HEK293 (cell line): ENCODE results near the gene PDSS2.

Experiments used
- GFI1B ChIP-seq: fragments of 450-650 bp; formaldehyde crosslinking; IDR thresholded peaks from 2 replicates; pipeline ENCODE4 v1.5.1; 2016; ENCODE audit warnings: missing biosample characterization, missing genetic modification characterization
- GLIS1 ChIP-seq: fragments of 450-650 bp; formaldehyde crosslinking; IDR thresholded peaks from 2 replicates; pipeline ENCODE4 v1.5.1; 2016; ENCODE audit warnings: missing biosample characterization, missing genetic modification characterization
- KLF1 ChIP-seq: fragments of 450-650 bp; formaldehyde crosslinking; IDR thresholded peaks from 2 replicates; pipeline ENCODE4 v1.5.1; 2016; ENCODE audit warnings: missing biosample characterization, missing genetic modification characterization
- OSR2 ChIP-seq: fragments of 450-650 bp; formaldehyde crosslinking; IDR thresholded peaks from 2 replicates; pipeline ENCODE4 v1.5.1; 2016; ENCODE audit warnings: missing biosample characterization, missing genetic modification characterization
- SETDB1 ChIP-seq: IDR thresholded peaks from one replicate; pipeline ENCODE4 v1.6.1; 2017; ENCODE audit warnings: mild to moderate bottlenecking, low read length, moderate library complexity, mixed read lengths; ENCODE audit not compliant: insufficient read length
- WT1 ChIP-seq: fragments of 450-650 bp; formaldehyde crosslinking; IDR thresholded peaks from 2 replicates; pipeline ENCODE4 v1.5.1; 2016; ENCODE audit warnings: missing biosample characterization, missing genetic modification characterization
- ZBTB48 ChIP-seq: fragments of 450-650 bp; formaldehyde crosslinking; IDR thresholded peaks from 2 replicates; pipeline ENCODE4 v1.5.1; 2016; ENCODE audit warnings: missing biosample characterization, missing genetic modification characterization
- ZBTB7A ChIP-seq: fragments of 450-650 bp; formaldehyde crosslinking; IDR thresholded peaks from 2 replicates; pipeline ENCODE4 v1.5.1; 2016; ENCODE audit warnings: low read depth, missing biosample characterization, missing genetic modification characterization
- ZEB2 ChIP-seq: fragments of 450-650 bp; formaldehyde crosslinking; IDR thresholded peaks from 2 replicates; pipeline ENCODE4 v1.5.1; 2016; ENCODE audit warnings: missing biosample characterization, missing genetic modification characterization
- ZFHX2 ChIP-seq: fragments of 450-650 bp; formaldehyde crosslinking; conservative IDR thresholded peaks from 2 replicates; pipeline ENCODE4 v1.5.1; 2016; ENCODE audit warnings: missing biosample characterization, missing genetic modification characterization
- ZFP37 ChIP-seq: fragments of 450-650 bp; formaldehyde crosslinking; IDR thresholded peaks from 2 replicates; pipeline ENCODE4 v1.5.1; 2016; ENCODE audit warnings: missing biosample characterization, missing genetic modification characterization
- ZNF19 ChIP-seq: fragments of 450-650 bp; formaldehyde crosslinking; IDR thresholded peaks from 2 replicates; pipeline ENCODE4; 2016; ENCODE audit warnings: missing biosample characterization, missing genetic modification characterization, low read depth
- ZNF292 ChIP-seq: fragments of 450-650 bp; formaldehyde crosslinking; IDR thresholded peaks from 2 replicates; pipeline ENCODE4 v1.5.1; 2016; ENCODE audit warnings: low read depth, missing biosample characterization, missing genetic modification characterization, borderline replicate concordance
- ZNF350 ChIP-seq: fragments of 450-650 bp; formaldehyde crosslinking; IDR thresholded peaks from 2 replicates; pipeline ENCODE4 v1.5.0; 2017; ENCODE audit warnings: missing biosample characterization, mild to moderate bottlenecking, missing genetic modification characterization
- ZNF416 ChIP-seq: fragments of 450-650 bp; formaldehyde crosslinking; IDR thresholded peaks from 2 replicates; pipeline ENCODE4 v1.5.1; 2016; ENCODE audit warnings: missing biosample characterization, missing genetic modification characterization
- ZNF544 ChIP-seq: fragments of 450-650 bp; formaldehyde crosslinking; IDR thresholded peaks from 2 replicates; pipeline ENCODE4 v1.5.0; 2017; ENCODE audit warnings: missing biosample characterization, missing genetic modification characterization
- ZNF558 ChIP-seq: fragments of 450-650 bp; formaldehyde crosslinking; IDR thresholded peaks from 2 replicates; pipeline ENCODE4 v1.5.1; 2016; ENCODE audit warnings: missing biosample characterization, missing genetic modification characterization
- ZNF660 ChIP-seq: fragments of 450-650 bp; IDR thresholded peaks from 2 replicates; pipeline ENCODE4 v1.5.1; 2018; ENCODE audit warnings: missing biosample characterization, mild to moderate bottlenecking, missing genetic modification characterization
- ZNF670 ChIP-seq: fragments of 450-650 bp; formaldehyde crosslinking; IDR thresholded peaks from 2 replicates; pipeline ENCODE4 v1.5.1; 2016; ENCODE audit warnings: missing biosample characterization, missing genetic modification characterization, low read depth
- ZNF747 ChIP-seq: fragments of 450-650 bp; formaldehyde crosslinking; IDR thresholded peaks from 2 replicates; pipeline ENCODE4 v1.5.1; 2016; ENCODE audit warnings: missing biosample characterization, missing genetic modification characterization
- ZNF768 ChIP-seq: fragments of 450-650 bp; formaldehyde crosslinking; IDR thresholded peaks from 2 replicates; pipeline ENCODE4 v1.5.1; 2018; ENCODE audit warnings: missing biosample characterization, mild to moderate bottlenecking, missing genetic modification characterization
- ZNF843 ChIP-seq: fragments of 450-650 bp; formaldehyde crosslinking; IDR thresholded peaks from 2 replicates; pipeline ENCODE4 v1.5.1; 2016; ENCODE audit warnings: missing biosample characterization, missing genetic modification characterization
- TF ChIP-seq, protein P1 (sequence below): fragments of 450-650 bp; formaldehyde crosslinking; IDR thresholded peaks from 2 replicates; pipeline ENCODE4 v1.5.1; 2016; ENCODE audit warnings: missing biosample characterization, missing genetic modification characterization
- TF ChIP-seq, protein P2 (sequence below): fragments of 450-650 bp; formaldehyde crosslinking; IDR thresholded peaks from 2 replicates; pipeline ENCODE4 v1.5.1; 2017; ENCODE audit warnings: missing biosample characterization, missing genetic modification characterization
- TF ChIP-seq, protein P3 (sequence below): fragments of 450-650 bp; formaldehyde crosslinking; IDR thresholded peaks from 2 replicates; pipeline ENCODE4 v1.5.1; 2016; ENCODE audit warnings: missing biosample characterization, missing genetic modification characterization
- TF ChIP-seq, protein P4 (sequence below): fragments of 450-650 bp; formaldehyde crosslinking; IDR thresholded peaks from 2 replicates; pipeline ENCODE4 v1.5.1; 2017; ENCODE audit warnings: missing biosample characterization, missing genetic modification characterization
- TF ChIP-seq, protein P5 (sequence below): fragments of 450-650 bp; formaldehyde crosslinking; IDR thresholded peaks from 2 replicates; pipeline ENCODE4 v1.5.1; 2017; ENCODE audit warnings: missing biosample characterization, missing genetic modification characterization
- TF ChIP-seq, protein P6 (sequence below): fragments of 450-650 bp; formaldehyde crosslinking; IDR thresholded peaks from 2 replicates; pipeline ENCODE4 v1.5.0; 2017; ENCODE audit warnings: missing biosample characterization, missing genetic modification characterization, borderline replicate concordance
- TF ChIP-seq, protein P7 (sequence below): fragments of 450-650 bp; formaldehyde crosslinking; IDR thresholded peaks from 2 replicates; pipeline ENCODE4 v1.5.1; 2016; ENCODE audit warnings: missing biosample characterization, missing genetic modification characterization, low read depth

Gene PDSS2

DNA sequence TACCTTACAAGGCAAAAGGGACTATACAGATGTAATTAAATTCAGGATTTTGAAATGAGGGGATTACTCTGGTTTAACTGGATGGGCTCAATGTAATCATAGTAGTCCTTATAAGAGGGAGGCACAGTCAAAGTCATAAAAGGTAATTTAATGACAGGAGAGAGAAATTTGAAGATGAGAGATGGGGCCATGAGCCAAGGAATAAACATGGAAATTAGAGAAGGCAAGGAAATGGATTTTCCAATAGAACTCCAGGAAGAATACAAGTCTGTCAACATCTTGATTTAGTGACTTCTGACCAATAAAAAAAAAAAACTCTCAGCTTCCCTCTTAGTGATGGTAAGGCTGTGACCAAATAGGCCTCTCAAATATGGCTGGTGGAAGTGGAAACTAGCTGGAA, 242.1 kb downstream of the PDSS2 start (continued):
- TF ChIP-seq, protein P1, sequence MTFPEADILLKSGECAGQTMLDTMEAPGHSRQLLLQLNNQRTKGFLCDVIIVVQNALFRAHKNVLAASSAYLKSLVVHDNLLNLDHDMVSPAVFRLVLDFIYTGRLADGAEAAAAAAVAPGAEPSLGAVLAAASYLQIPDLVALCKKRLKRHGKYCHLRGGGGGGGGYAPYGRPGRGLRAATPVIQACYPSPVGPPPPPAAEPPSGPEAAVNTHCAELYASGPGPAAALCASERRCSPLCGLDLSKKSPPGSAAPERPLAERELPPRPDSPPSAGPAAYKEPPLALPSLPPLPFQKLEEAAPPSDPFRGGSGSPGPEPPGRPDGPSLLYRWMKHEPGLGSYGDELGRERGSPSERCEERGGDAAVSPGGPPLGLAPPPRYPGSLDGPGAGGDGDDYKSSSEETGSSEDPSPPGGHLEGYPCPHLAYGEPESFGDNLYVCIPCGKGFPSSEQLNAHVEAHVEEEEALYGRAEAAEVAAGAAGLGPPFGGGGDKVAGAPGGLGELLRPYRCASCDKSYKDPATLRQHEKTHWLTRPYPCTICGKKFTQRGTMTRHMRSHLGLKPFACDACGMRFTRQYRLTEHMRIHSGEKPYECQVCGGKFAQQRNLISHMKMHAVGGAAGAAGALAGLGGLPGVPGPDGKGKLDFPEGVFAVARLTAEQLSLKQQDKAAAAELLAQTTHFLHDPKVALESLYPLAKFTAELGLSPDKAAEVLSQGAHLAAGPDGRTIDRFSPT (tag by site-specific recombination): 0 out of 2 replicates have a peak, but pooled peaks have one; percentile 23
- TF ChIP-seq ZBTB48 (tag by site-specific recombination) (no peak), OSR2 (tag by site-specific recombination) (peak; percentile 87), ZEB2 (tag by site-specific recombination) (0 out of 2 replicates have a peak, but pooled peaks have one; percentile 19), GFI1B (tag by site-specific recombination) (0 out of 2 replicates have a peak, but pooled peaks have one; percentile 20), ZNF19 (tag by site-specific recombination) (no peak), GLIS1 (no peak), ZNF350 (no peak), ZNF747 (tag by site-specific recombination) (no peak), ZNF558 (tag by site-specific recombination) (no peak), ZNF670 (tag by site-specific recombination) (no peak), WT1 (tag by site-specific recombination) (peak; percentile 96), KLF1 (tag by site-specific recombination) (no peak), ZNF416 (tag by site-specific recombination) (no peak), ZNF843 (tag by site-specific recombination) (peak; percentile 91), ZFHX2 (no peak), SETDB1 (no peak), ZNF544 (tag by site-specific recombination) (no peak), ZNF768 (no peak), ZFP37 (tag by site-specific recombination) (no peak), ZBTB7A (tag by site-specific recombination) (no peak), ZNF292 (tag by site-specific recombination) (no peak), ZNF660 (tag by site-specific recombination) (no peak)
- TF ChIP-seq, protein P2, sequence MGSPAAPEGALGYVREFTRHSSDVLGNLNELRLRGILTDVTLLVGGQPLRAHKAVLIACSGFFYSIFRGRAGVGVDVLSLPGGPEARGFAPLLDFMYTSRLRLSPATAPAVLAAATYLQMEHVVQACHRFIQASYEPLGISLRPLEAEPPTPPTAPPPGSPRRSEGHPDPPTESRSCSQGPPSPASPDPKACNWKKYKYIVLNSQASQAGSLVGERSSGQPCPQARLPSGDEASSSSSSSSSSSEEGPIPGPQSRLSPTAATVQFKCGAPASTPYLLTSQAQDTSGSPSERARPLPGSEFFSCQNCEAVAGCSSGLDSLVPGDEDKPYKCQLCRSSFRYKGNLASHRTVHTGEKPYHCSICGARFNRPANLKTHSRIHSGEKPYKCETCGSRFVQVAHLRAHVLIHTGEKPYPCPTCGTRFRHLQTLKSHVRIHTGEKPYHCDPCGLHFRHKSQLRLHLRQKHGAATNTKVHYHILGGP (tag by site-specific recombination): no peak
- TF ChIP-seq, protein P3, sequence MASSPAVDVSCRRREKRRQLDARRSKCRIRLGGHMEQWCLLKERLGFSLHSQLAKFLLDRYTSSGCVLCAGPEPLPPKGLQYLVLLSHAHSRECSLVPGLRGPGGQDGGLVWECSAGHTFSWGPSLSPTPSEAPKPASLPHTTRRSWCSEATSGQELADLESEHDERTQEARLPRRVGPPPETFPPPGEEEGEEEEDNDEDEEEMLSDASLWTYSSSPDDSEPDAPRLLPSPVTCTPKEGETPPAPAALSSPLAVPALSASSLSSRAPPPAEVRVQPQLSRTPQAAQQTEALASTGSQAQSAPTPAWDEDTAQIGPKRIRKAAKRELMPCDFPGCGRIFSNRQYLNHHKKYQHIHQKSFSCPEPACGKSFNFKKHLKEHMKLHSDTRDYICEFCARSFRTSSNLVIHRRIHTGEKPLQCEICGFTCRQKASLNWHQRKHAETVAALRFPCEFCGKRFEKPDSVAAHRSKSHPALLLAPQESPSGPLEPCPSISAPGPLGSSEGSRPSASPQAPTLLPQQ (tag by site-specific recombination): no peak
- TF ChIP-seq, protein P4, sequence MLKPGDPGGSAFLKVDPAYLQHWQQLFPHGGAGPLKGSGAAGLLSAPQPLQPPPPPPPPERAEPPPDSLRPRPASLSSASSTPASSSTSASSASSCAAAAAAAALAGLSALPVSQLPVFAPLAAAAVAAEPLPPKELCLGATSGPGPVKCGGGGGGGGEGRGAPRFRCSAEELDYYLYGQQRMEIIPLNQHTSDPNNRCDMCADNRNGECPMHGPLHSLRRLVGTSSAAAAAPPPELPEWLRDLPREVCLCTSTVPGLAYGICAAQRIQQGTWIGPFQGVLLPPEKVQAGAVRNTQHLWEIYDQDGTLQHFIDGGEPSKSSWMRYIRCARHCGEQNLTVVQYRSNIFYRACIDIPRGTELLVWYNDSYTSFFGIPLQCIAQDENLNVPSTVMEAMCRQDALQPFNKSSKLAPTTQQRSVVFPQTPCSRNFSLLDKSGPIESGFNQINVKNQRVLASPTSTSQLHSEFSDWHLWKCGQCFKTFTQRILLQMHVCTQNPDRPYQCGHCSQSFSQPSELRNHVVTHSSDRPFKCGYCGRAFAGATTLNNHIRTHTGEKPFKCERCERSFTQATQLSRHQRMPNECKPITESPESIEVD (tag by site-specific recombination): peak; percentile 99
- TF ChIP-seq, protein P5, sequence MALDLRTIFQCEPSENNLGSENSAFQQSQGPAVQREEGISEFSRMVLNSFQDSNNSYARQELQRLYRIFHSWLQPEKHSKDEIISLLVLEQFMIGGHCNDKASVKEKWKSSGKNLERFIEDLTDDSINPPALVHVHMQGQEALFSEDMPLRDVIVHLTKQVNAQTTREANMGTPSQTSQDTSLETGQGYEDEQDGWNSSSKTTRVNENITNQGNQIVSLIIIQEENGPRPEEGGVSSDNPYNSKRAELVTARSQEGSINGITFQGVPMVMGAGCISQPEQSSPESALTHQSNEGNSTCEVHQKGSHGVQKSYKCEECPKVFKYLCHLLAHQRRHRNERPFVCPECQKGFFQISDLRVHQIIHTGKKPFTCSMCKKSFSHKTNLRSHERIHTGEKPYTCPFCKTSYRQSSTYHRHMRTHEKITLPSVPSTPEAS (tag by site-specific recombination): no peak
- TF ChIP-seq, protein P6, sequence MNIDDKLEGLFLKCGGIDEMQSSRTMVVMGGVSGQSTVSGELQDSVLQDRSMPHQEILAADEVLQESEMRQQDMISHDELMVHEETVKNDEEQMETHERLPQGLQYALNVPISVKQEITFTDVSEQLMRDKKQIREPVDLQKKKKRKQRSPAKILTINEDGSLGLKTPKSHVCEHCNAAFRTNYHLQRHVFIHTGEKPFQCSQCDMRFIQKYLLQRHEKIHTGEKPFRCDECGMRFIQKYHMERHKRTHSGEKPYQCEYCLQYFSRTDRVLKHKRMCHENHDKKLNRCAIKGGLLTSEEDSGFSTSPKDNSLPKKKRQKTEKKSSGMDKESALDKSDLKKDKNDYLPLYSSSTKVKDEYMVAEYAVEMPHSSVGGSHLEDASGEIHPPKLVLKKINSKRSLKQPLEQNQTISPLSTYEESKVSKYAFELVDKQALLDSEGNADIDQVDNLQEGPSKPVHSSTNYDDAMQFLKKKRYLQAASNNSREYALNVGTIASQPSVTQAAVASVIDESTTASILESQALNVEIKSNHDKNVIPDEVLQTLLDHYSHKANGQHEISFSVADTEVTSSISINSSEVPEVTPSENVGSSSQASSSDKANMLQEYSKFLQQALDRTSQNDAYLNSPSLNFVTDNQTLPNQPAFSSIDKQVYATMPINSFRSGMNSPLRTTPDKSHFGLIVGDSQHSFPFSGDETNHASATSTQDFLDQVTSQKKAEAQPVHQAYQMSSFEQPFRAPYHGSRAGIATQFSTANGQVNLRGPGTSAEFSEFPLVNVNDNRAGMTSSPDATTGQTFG (tag by site-specific recombination): no peak
- TF ChIP-seq, protein P7, sequence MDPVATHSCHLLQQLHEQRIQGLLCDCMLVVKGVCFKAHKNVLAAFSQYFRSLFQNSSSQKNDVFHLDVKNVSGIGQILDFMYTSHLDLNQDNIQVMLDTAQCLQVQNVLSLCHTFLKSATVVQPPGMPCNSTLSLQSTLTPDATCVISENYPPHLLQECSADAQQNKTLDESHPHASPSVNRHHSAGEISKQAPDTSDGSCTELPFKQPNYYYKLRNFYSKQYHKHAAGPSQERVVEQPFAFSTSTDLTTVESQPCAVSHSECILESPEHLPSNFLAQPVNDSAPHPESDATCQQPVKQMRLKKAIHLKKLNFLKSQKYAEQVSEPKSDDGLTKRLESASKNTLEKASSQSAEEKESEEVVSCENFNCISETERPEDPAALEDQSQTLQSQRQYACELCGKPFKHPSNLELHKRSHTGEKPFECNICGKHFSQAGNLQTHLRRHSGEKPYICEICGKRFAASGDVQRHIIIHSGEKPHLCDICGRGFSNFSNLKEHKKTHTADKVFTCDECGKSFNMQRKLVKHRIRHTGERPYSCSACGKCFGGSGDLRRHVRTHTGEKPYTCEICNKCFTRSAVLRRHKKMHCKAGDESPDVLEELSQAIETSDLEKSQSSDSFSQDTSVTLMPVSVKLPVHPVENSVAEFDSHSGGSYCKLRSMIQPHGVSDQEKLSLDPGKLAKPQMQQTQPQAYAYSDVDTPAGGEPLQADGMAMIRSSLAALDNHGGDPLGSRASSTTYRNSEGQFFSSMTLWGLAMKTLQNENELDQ (tag by site-specific recombination): no peak
